Smooth muscle cell (in vitro differentiated cells): ENCODE data around the gene AP1S1. TPM values are rescaled to one million over a fixed set of nuclear protein-coding genes. Genes with fewer than 3 reads are reported as not detected.

Source experiments
- DNase-seq: peaks from one replicate; lab custom pipeline; 2025; ENCODE audit not compliant: unreplicated experiment; lab: John Stamatoyannopoulos, UW
- H2AFZ ChIP-seq: fragments of 200-600 bp; sonication (generic); 2 replicates; pipeline ENCODE4 v1.6.0; 2016; ENCODE audit warnings: antibody characterized with exemption, low read depth, mild to moderate bottlenecking
- H3F3A ChIP-seq: fragments of 200-600 bp; sonication (generic); 2 replicates; pipeline ENCODE4 v1.6.0; 2017; ENCODE audit warnings: antibody characterized with exemption, low read depth
- H3K27ac ChIP-seq: fragments of 200-600 bp; sonication (generic); 2 replicates; pipeline ENCODE4 v1.5.1; 2016; ENCODE audit warnings: low read depth, mild to moderate bottlenecking
- H3K27me3 ChIP-seq: fragments of 200-600 bp; sonication (generic); 2 replicates; pipeline ENCODE4 v1.6.1; 2016; ENCODE audit warnings: low read depth, mild to moderate bottlenecking
- H3K36me3 ChIP-seq: fragments of 200-600 bp; sonication (generic); 2 replicates; pipeline ENCODE4 v1.5.1; 2016; ENCODE audit warnings: low read depth
- H3K4me1 ChIP-seq: fragments of 200-600 bp; sonication (generic); 2 replicates; pipeline ENCODE4 v1.5.1; 2016; ENCODE audit warnings: low read depth
- H3K4me2 ChIP-seq: fragments of 200-600 bp; sonication (generic); 2 replicates; pipeline ENCODE4 v1.6.0; 2016; ENCODE audit warnings: mild to moderate bottlenecking
- H3K4me3 ChIP-seq: fragments of 200-600 bp; sonication (generic); 2 replicates; pipeline ENCODE4 v1.5.1; 2016; ENCODE audit warnings: mild to moderate bottlenecking
- H3K79me2 ChIP-seq: fragments of 200-600 bp; sonication (generic); 2 replicates; pipeline ENCODE4 v1.6.0; 2016; ENCODE audit warnings: low read depth, mild to moderate bottlenecking
- H3K9ac ChIP-seq: fragments of 200-600 bp; sonication (generic); 2 replicates; pipeline ENCODE4 v1.6.0; 2016; ENCODE audit warnings: low read depth
- H3K9me3 ChIP-seq: fragments of 200-600 bp; sonication (generic); replicated peaks from 2 replicates; pipeline ENCODE4 v1.5.1; 2016; ENCODE audit warnings: low read depth
- H4K20me1 ChIP-seq: fragments of 200-600 bp; sonication (generic); 2 replicates; pipeline ENCODE4 v1.6.0; 2016; ENCODE audit warnings: low read depth
- WGBS: methylation state at CpG from one replicate; pipeline ENCODE4 v1.1.7; 2016; ENCODE audit warnings: low lambda C conversion rate; 5-methylcytosine and 5-hydroxymethylcytosine counted together
- polyA plus RNA-seq: library from polyadenylated mRNA; unstranded; fragments of >200 nt; fragmentation: Nextera tagmentation; extraction: Ambion mirVana; gene quantifications from 2 replicates; pipeline ENCODE4 v1.2.1, GENCODE V29; 2016
- total RNA-seq: library from RNA; depleted of rRNA; stranded (reverse); fragments of >200 nt; gene quantifications from 2 replicates; pipeline ENCODE4 v1.2.3, GENCODE V29; 2014
- TF ChIP-seq, protein P1 (sequence below): fragments of 200-600 bp; sonication (generic); IDR thresholded peaks from 2 replicates; pipeline ENCODE4 v1.5.1; 2017; ENCODE audit warnings: borderline replicate concordance, mild to moderate bottlenecking, antibody characterized with exemption; ENCODE audit not compliant: insufficient read depth, poor library complexity, severe bottlenecking

AP1S1 gene
- total and polyA plus RNA-seq, 2 experiments from 2014 or later = 44.0 to 104 TPM

GRCh38 chr7:101160910-101161309 lies 6.6 kb downstream of the AP1S1 start:
- peaks cover 82% of the 10 kb centered on the region for H4K20me1 ChIP-seq

GRCh38 chr7:101161692-101162471 lies 7.6 kb downstream of the AP1S1 start:
- Histone ChIP-seq H3K27ac (peak overlapping the region; percentile 31), H3K27me3 (peaks cover 40% of the 10 kb centered on the region), H3F3A (peaks cover 3% of the 10 kb centered on the region), H3K4me2 (peak overlapping the region; percentile 81), H4K20me1 (peaks cover 76% of the 10 kb centered on the region), H2AFZ (no peak overlapping the region), H3K79me2 (no peaks in the 10 kb centered on the region), H3K4me1 (peaks cover 32% of the 10 kb centered on the region), H3K36me3 (no peaks in the 10 kb centered on the region), H3K4me3 (no peak overlapping the region), H3K9ac (no peak overlapping the region), H3K9me3 (no peaks in the 10 kb centered on the region)
- no peak for DNase-seq
- TF ChIP-seq, protein P1, sequence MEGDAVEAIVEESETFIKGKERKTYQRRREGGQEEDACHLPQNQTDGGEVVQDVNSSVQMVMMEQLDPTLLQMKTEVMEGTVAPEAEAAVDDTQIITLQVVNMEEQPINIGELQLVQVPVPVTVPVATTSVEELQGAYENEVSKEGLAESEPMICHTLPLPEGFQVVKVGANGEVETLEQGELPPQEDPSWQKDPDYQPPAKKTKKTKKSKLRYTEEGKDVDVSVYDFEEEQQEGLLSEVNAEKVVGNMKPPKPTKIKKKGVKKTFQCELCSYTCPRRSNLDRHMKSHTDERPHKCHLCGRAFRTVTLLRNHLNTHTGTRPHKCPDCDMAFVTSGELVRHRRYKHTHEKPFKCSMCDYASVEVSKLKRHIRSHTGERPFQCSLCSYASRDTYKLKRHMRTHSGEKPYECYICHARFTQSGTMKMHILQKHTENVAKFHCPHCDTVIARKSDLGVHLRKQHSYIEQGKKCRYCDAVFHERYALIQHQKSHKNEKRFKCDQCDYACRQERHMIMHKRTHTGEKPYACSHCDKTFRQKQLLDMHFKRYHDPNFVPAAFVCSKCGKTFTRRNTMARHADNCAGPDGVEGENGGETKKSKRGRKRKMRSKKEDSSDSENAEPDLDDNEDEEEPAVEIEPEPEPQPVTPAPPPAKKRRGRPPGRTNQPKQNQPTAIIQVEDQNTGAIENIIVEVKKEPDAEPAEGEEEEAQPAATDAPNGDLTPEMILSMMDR = no peak
- 43% methylated on average over 17 of the region's 17 CpGs for WGBS

More at GRCh38 chr7:101160910-101161309, 6.6 kb downstream of the AP1S1 start:
- no peaks in the 10 kb centered on the region for H3K9me3 ChIP-seq
- no peak overlapping the region for H3K4me2 ChIP-seq
- no peaks in the 10 kb centered on the region for H3K79me2 ChIP-seq
- H3K27ac ChIP-seq = no peak overlapping the region
- H3F3A ChIP-seq = peaks cover 3% of the 10 kb centered on the region
- no peak overlapping the region for H3K9ac ChIP-seq
- no peaks in the 10 kb centered on the region for H3K36me3 ChIP-seq
- no peak overlapping the region for H3K4me3 ChIP-seq
- peaks cover 25% of the 10 kb centered on the region for H3K4me1 ChIP-seq
- peaks cover 35% of the 10 kb centered on the region for H3K27me3 ChIP-seq
- TF ChIP-seq, protein P1 = no peak
- H2AFZ ChIP-seq = no peak overlapping the region
- no peak for DNase-seq

DNA sequence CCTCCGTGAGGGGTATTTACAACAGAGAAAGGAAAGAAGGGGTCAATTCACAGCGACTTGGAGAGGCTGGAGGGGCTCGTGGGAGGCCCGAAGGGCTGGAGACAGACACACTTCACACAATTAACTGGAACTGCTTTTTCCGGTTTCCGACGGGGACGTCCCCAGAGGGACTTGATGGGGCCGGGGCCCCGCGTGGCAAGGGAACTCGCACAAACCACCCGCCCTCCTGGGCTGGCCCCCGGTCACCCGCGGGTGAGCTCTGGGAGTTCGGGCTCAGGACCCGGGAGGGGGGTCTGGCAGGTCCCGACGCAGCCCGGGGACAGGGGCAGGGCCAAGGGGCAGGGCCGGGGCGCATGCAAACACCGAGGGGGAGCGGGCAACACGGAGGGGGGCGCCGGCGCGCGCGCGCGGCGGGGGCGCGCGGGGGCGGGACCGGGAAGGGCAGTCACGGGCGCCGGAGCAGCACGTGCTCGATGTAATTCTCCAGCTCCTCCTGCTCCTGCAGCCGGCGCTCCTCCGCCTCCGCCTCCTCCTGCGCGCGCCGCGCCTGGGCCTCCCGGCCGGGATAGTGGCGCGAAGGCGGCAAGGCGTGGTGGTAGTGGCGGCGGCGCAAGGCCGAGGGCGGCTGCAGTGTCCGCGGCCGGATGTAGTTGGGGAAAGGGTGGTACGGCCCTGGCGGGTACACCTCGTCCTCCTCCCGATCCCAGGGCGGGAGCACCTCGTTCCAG lies 8.4 kb downstream of the AP1S1 start:
- Histone ChIP-seq H3K4me1 (peaks cover 38% of the 10 kb centered on the region), H3K9ac (no peak overlapping the region), H3K27me3 (peaks cover 41% of the 10 kb centered on the region), H3K9me3 (no peaks in the 10 kb centered on the region), H4K20me1 (peaks cover 70% of the 10 kb centered on the region), H3K36me3 (no peaks in the 10 kb centered on the region), H3K4me2 (peak overlapping the region; percentile 81), H3K79me2 (no peaks in the 10 kb centered on the region), H3K27ac (peak overlapping the region; percentile 31), H2AFZ (no peak overlapping the region), H3K4me3 (peak overlapping the region; percentile 38), H3F3A (peaks cover 8% of the 10 kb centered on the region)
- DNase-seq = no peak
- WGBS = 1% methylated on average over 40 of the region's 74 CpGs
- TF ChIP-seq, protein P1 = no peak
